NCI-H2029 treated with DMSO at 0.1 percent for 48 hours (cell line): ENCODE measurements around the gene CXorf51A.
"Not testable (repeated sequence)": the region's sequence is repeated elsewhere in the genome, so short reads cannot be mapped to it uniquely, and the experiment has no call there.

Source experiments
- DNase-seq: peaks from one replicate; lab custom pipeline; 2025; lab: John Stamatoyannopoulos, UW

Gene CXorf51A

DNA sequence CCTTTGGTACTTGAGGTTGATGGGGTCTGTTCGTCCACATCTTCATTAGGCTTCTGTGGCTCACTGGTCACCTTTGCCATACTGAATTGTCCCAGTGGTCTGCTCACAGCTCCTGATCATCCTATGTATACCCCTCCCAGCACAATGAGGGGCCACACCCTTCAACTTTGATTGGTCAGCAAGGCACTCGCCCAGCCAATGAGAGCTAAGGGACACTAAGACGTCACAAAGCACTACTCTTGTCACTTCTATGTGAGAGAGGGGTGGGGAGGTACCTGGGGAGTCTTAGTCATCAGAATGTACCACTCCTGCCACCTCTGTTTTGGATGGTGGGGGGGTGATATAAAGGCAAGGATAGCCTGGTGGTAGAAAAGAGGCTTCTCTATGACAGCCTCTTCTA, at the start of gene CXorf51A:
CXorf51A (minus strand) TSS at position 101 of the 400 bp plus-strand sequence; CDS start at position 80, 21 bp downstream.
- DNase-seq = not testable (repeated sequence)

DNA sequence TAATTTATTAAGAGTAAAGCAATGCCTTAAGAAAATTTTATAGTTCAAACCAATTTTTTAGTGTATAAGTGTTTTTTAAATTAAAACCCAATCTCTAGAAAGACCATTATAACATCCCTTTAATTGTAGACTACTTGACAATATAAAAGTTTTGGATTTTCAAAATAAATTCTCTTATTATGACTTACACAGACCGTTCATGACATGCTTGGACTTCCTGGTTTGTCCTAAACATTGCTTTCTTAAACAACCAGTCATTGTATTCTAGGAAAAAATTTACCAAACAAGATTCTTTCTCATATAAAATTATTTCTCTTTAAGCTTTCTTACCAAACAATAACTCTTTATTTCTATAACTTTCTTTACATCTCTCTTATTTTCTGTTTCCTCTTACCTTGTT, 49.0 kb upstream of the CXorf51A start:
- DNase-seq = no peak

DNA sequence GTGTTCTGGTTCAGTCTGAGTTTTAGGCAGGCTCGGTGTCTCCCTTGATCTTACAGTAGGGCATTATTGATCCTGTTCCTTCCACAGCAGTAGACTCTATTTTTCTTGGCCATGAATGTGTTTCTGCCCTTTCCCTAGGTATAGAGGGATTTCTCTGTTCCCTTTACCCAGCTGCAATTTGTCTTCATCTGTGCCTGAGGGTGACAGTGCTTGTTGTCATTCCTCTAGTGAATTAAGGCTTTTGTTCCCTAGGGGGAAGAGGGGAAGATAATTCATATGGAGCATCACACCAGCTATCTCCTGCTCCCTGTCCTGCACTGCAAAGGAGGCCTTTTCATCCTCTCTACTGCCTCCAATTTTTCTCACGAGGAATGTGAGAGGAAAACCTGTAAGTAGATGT, 39.7 kb upstream of the CXorf51A start:
- no peak for DNase-seq

DNA sequence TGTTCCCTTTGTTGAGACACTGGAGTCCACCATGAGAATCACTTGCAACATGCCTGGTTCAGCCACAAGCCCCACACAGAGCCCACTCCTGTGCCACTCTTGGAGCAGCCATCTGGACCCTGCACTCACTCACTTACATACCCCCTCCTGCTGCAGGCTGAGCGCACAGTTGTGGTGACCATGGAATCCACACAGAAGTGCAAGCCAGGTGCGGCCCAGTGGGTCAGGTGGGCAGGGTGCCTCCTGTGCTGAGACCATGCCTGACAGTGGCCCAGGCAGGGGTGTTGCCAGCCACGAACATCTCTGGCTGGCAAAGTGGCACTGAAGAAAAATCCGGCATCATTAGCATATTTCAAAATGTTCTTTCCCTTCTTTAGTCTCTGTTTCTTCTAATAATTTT, 17.4 kb upstream of the CXorf51A start:
- no peak for DNase-seq

DNA sequence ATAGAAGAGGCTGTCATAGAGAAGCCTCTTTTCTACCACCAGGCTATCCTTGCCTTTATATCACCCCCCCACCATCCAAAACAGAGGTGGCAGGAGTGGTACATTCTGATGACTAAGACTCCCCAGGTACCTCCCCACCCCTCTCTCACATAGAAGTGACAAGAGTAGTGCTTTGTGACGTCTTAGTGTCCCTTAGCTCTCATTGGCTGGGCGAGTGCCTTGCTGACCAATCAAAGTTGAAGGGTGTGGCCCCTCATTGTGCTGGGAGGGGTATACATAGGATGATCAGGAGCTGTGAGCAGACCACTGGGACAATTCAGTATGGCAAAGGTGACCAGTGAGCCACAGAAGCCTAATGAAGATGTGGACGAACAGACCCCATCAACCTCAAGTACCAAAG, 5.1 kb downstream of the CXorf51A start, which contains the start of gene CXorf51B:
CXorf51B (plus strand) TSS at position 301 of the 400 bp plus-strand sequence; CDS start at position 322, 21 bp downstream.
- not testable (repeated sequence) for DNase-seq
